ENCODE results near the gene TMEM181. TPM values are rescaled to one million over a fixed set of nuclear protein-coding genes. Genes with fewer than 3 reads are reported as not detected.

The TMEM181 gene
- total RNA-seq, 1 donor from 2014 or later = 18.4 TPM

- H3K9me3 ChIP-seq = no peaks in the 10 kb centered on the region
- no peaks in the 10 kb centered on the region for H3K4me1 ChIP-seq
- TF ChIP-seq POLR2A (IDR thresholded peaks at IDR 0.05) = no peak
- TF ChIP-seq POLR2AphosphoS5 (IDR thresholded peaks at IDR 0.05; ENCODE audit: insufficient read depth in 1 of 2, low read depth in 1 of 2) = no peak
- no peak for TF ChIP-seq CTCF (IDR thresholded peaks at IDR 0.05)
- peak in 1 of 2 donors; percentile 16 for DNase-seq (ENCODE audit: extremely low spot score in 2 of 2)
- no peaks in the 10 kb centered on the region for H3K27me3 ChIP-seq
- H3K36me3 ChIP-seq = peaks cover 0 to 46% of the 10 kb centered on the region in 2 donors
- H3K27ac ChIP-seq = no peak overlapping the region
- intact Hi-C loops (cut with DNase I) = no loop called here
- no peak overlapping the region for H3K4me3 ChIP-seq
These were observed 35.3 kb downstream of the TMEM181 start for GRCh38 chr6:158595223-158595622.

- H3K9me3 ChIP-seq = no peaks in the 10 kb centered on the region
- DNase-seq (ENCODE audit: extremely low spot score in 2 of 2) = peak in 1 of 2 donors; percentile 43
- H3K36me3 ChIP-seq = peaks cover 0 to 41% of the 10 kb centered on the region in 2 donors
These were observed 37.0 kb downstream of the TMEM181 start for GRCh38 chr6:158596861-158597260.

GRCh38 chr6:158597565-158597964 lies 37.7 kb downstream of the TMEM181 start:
- Histone ChIP-seq H3K27me3 (no peaks in the 10 kb centered on the region), H3K9me3 (no peaks in the 10 kb centered on the region), H3K36me3 (peaks cover 0 to 33% of the 10 kb centered on the region in 2 donors), H3K27ac (no peak overlapping the region), H3K4me1 (no peaks in the 10 kb centered on the region), H3K4me3 (no peak overlapping the region)
- no peak for DNase-seq (ENCODE audit: extremely low spot score in 2 of 2)
- intact Hi-C loops (cut with DNase I) = no loop called here
- no peak for TF ChIP-seq POLR2A (IDR thresholded peaks at IDR 0.05)
- TF ChIP-seq CTCF (IDR thresholded peaks at IDR 0.05) = no peak
- TF ChIP-seq POLR2AphosphoS5 (IDR thresholded peaks at IDR 0.05; ENCODE audit: insufficient read depth in 1 of 2, low read depth in 1 of 2) = no peak

More at GRCh38 chr6:158596861-158597260, 37.0 kb downstream of the TMEM181 start:
- intact Hi-C loops (cut with DNase I) = no loop called here
- TF ChIP-seq POLR2AphosphoS5 (IDR thresholded peaks at IDR 0.05; ENCODE audit: insufficient read depth in 1 of 2, low read depth in 1 of 2) (no peak), CTCF (IDR thresholded peaks at IDR 0.05) (no peak), POLR2A (IDR thresholded peaks at IDR 0.05) (no peak)
- Histone ChIP-seq H3K4me1 (no peaks in the 10 kb centered on the region), H3K27ac (no peak overlapping the region), H3K27me3 (no peaks in the 10 kb centered on the region), H3K4me3 (no peak overlapping the region)

- H3K27ac ChIP-seq = no peak overlapping the region
- no peaks in the 10 kb centered on the region for H3K9me3 ChIP-seq
- H3K27me3 ChIP-seq = no peaks in the 10 kb centered on the region
- H3K36me3 ChIP-seq = peaks cover 0 to 26% of the 10 kb centered on the region in 2 donors
- H3K4me1 ChIP-seq = no peaks in the 10 kb centered on the region
- TF ChIP-seq POLR2AphosphoS5 (IDR thresholded peaks at IDR 0.05; ENCODE audit: insufficient read depth in 1 of 2, low read depth in 1 of 2) (no peak), CTCF (IDR thresholded peaks at IDR 0.05) (no peak), POLR2A (IDR thresholded peaks at IDR 0.05) (no peak)
- H3K4me3 ChIP-seq = no peak overlapping the region
- DNase-seq (ENCODE audit: extremely low spot score in 2 of 2) = peak in 1 of 2 donors; percentile 52
- intact Hi-C loops (cut with DNase I) = no loop called here
These were observed 39.7 kb downstream of the TMEM181 start for GRCh38 chr6:158599635-158600034.

- Histone ChIP-seq H3K27me3 (no peaks in the 10 kb centered on the region), H3K36me3 (peaks cover 0 to 29% of the 10 kb centered on the region in 2 donors), H3K4me1 (no peaks in the 10 kb centered on the region), H3K9me3 (no peaks in the 10 kb centered on the region), H3K27ac (no peak overlapping the region), H3K4me3 (no peak overlapping the region)
- TF ChIP-seq CTCF (IDR thresholded peaks at IDR 0.05) (no peak), POLR2AphosphoS5 (IDR thresholded peaks at IDR 0.05; ENCODE audit: insufficient read depth in 1 of 2, low read depth in 1 of 2) (no peak), POLR2A (IDR thresholded peaks at IDR 0.05) (no peak)
- DNase-seq (ENCODE audit: extremely low spot score in 2 of 2) = no peak
- intact Hi-C loops (cut with DNase I) = no loop called here
These were observed 43.6 kb downstream of the TMEM181 start for GRCh38 chr6:158603261-158604047.

Measured in vagina (tissue), 2 donors.